ENCODE data around the gene GSG1L2. TPM values are rescaled to one million over a fixed set of nuclear protein-coding genes. Genes with fewer than 3 reads are reported as not detected.

Gene GSG1L2
- total RNA-seq, 1 experiment from 2014 or later: not detected

GRCh38 chr17:9769036-9769695 lies 52.7 kb downstream of the GSG1L2 start:
- no peak for ATAC-seq
- Histone ChIP-seq H3K9ac (ENCODE audit: low read length) (no peak overlapping the region), H3K4me3 (ENCODE audit: low read length) (no peak overlapping the region), H3K27ac (ENCODE audit: low read length) (no peak overlapping the region), H3K9me3 (ENCODE audit: low read length) (no peaks in the 10 kb centered on the region), H4K20me1 (ENCODE audit: low read length) (no peaks in the 10 kb centered on the region), H3K4me2 (ENCODE audit: low read length) (no peak overlapping the region), H3K27me3 (ENCODE audit: low read length) (0 out of 2 replicates have a peak, but pooled peaks cover 5% of the 10 kb centered on the region), H3K36me3 (ENCODE audit: low read depth, low read length) (no peaks in the 10 kb centered on the region), H3K79me2 (ENCODE audit: low read length) (no peaks in the 10 kb centered on the region), H3K9me2 (replicated peaks; ENCODE audit: low read length) (no peaks in the 10 kb centered on the region), H2AFZ (ENCODE audit: low read length) (no peak overlapping the region), H3K4me1 (ENCODE audit: insufficient read depth, low read length) (no peaks in the 10 kb centered on the region), H3F3A (ENCODE audit: low read length, unreplicated experiment) (no peaks in the 10 kb centered on the region)
- no TSS peak for BruUV-seq (replicated peaks)
- ChIA-PET POLR2A (ENCODE audit: unreplicated experiment) (no interaction called here), CTCF (interaction anchor here (0.6 to 1.0 kb wide), 7 partner anchors 9 to 192 kb away, joined by 3 to 9 read pairs (median 3); no protein-coding TSS in a partner anchor)
- no peak for DNase-seq
- TF ChIP-seq EZH2phosphoT487 (IDR thresholded peaks at IDR 0.05; ENCODE audit: borderline replicate concordance, low read length) (no peak), EZH2 (IDR thresholded peaks at IDR 0.05; ENCODE audit: low read length, unreplicated experiment) (no peak)
- intact Hi-C loops (cut with micrococcal nuclease): no loop called here

- Histone ChIP-seq H4K20me1 (ENCODE audit: low read length) (no peaks in the 10 kb centered on the region), H3K36me3 (ENCODE audit: low read depth, low read length) (no peaks in the 10 kb centered on the region), H3K9ac (ENCODE audit: low read length) (no peak overlapping the region), H3K4me1 (ENCODE audit: insufficient read depth, low read length) (no peaks in the 10 kb centered on the region), H3K4me2 (ENCODE audit: low read length) (no peak overlapping the region), H3K79me2 (ENCODE audit: low read length) (no peaks in the 10 kb centered on the region), H3K27ac (ENCODE audit: low read length) (no peak overlapping the region), H2AFZ (ENCODE audit: low read length) (peak overlapping the region; percentile 56; the same call in 1 of the 2 replicates), H3K4me3 (ENCODE audit: low read length) (no peak overlapping the region), H3K27me3 (ENCODE audit: low read length) (peaks cover 10% of the 10 kb centered on the region; the same call in 1 of the 2 replicates), H3K9me2 (replicated peaks; ENCODE audit: low read length) (no peaks in the 10 kb centered on the region), H3K9me3 (ENCODE audit: low read length) (no peaks in the 10 kb centered on the region), H3F3A (ENCODE audit: low read length, unreplicated experiment) (no peaks in the 10 kb centered on the region)
- ChIA-PET CTCF (interaction anchor here (0.6 to 1.0 kb wide), 13 partner anchors 10 to 625 kb away, joined by 3 to 9 read pairs (median 3); partner anchors contain the start of gene STX8), POLR2A (ENCODE audit: unreplicated experiment) (interaction anchor here (0.7 kb wide), 1 partner anchor 69 kb away, joined by 5 read pairs; no protein-coding TSS in a partner anchor)
- no peak for ATAC-seq
- intact Hi-C loops (cut with micrococcal nuclease): loop anchor here (1.0 kb wide), 1 partner anchor 39 kb away; no protein-coding TSS in a partner anchor
- no TSS peak for BruUV-seq (replicated peaks)
- TF ChIP-seq EZH2 (IDR thresholded peaks at IDR 0.05; ENCODE audit: low read length, unreplicated experiment) (no peak), CTCF (conservative IDR thresholded peaks at IDR 0.05; ENCODE audit: low read depth, low read length) (peak; percentile 22; the same call in 1 of the 2 replicates)
- peak; percentile 56 for DNase-seq
Measured at GRCh38 chr17:9768381-9768934, 53.4 kb downstream of the GSG1L2 start.

GRCh38 chr17:9767432-9767991 lies 54.4 kb downstream of the GSG1L2 start:
- Histone ChIP-seq H3K36me3 (ENCODE audit: low read depth, low read length) (no peaks in the 10 kb centered on the region), H3K9me3 (ENCODE audit: low read length) (no peaks in the 10 kb centered on the region), H4K20me1 (ENCODE audit: low read length) (no peaks in the 10 kb centered on the region), H3K79me2 (ENCODE audit: low read length) (no peaks in the 10 kb centered on the region), H3K27me3 (ENCODE audit: low read length) (peaks cover 13% of the 10 kb centered on the region; the same call in 1 of the 2 replicates), H3K27ac (ENCODE audit: low read length) (no peak overlapping the region), H3K4me2 (ENCODE audit: low read length) (no peak overlapping the region), H3K9me2 (replicated peaks; ENCODE audit: low read length) (no peaks in the 10 kb centered on the region), H3F3A (ENCODE audit: low read length, unreplicated experiment) (no peaks in the 10 kb centered on the region), H2AFZ (ENCODE audit: low read length) (no peak overlapping the region), H3K4me1 (ENCODE audit: insufficient read depth, low read length) (no peaks in the 10 kb centered on the region), H3K9ac (ENCODE audit: low read length) (no peak overlapping the region), H3K4me3 (ENCODE audit: low read length) (no peak overlapping the region)
- DNase-seq (no peak), ATAC-seq (no peak)
- intact Hi-C loops (cut with micrococcal nuclease): no loop called here
- CTCF ChIA-PET: no interaction called here
- BruUV-seq (replicated peaks): no TSS peak
- POLR2A ChIA-PET (ENCODE audit: unreplicated experiment): no interaction called here
- TF ChIP-seq EZH2 (IDR thresholded peaks at IDR 0.05; ENCODE audit: low read length, unreplicated experiment) (no peak), EZH2phosphoT487 (IDR thresholded peaks at IDR 0.05; ENCODE audit: borderline replicate concordance, low read length) (no peak), CTCF (conservative IDR thresholded peaks at IDR 0.05; ENCODE audit: low read depth, low read length) (no peak)
